Subcutaneous abdominal adipose tissue (tissue), 5 donors: ENCODE results near the gene ANO10.
"Not testable (repeated sequence)": the region's sequence is repeated elsewhere in the genome, so short reads cannot be mapped to it uniquely, and the experiment has no call there.

Experiments used
- H3K27ac ChIP-seq: one replicate; pipeline ENCODE4 v1.7.0; 2013; ENCODE audit warnings: low read depth, mild to moderate bottlenecking, inconsistent platforms, low read length, moderate library complexity
- H3K27me3 ChIP-seq, 5 donors: one replicate each; pipeline ENCODE4 v1.7.0; 2013; ENCODE audit warnings: low read length in 5 of 5, inconsistent platforms in 1 of 5; ENCODE audit not compliant: control insufficient read depth in 5 of 5, insufficient read depth in 4 of 5
- H3K36me3 ChIP-seq, 5 donors: one replicate each; pipeline ENCODE4 v1.7.0; 2013; ENCODE audit warnings: low read length in 5 of 5; ENCODE audit not compliant: control insufficient read depth in 5 of 5, insufficient read depth in 5 of 5
- H3K4me1 ChIP-seq, 5 donors: one replicate each; pipeline ENCODE4 v1.7.0; 2013; ENCODE audit warnings: low read length in 5 of 5, mild to moderate bottlenecking in 3 of 5, moderate library complexity in 1 of 5; ENCODE audit not compliant: control insufficient read depth in 5 of 5, insufficient read depth in 5 of 5
- H3K4me3 ChIP-seq, 5 donors: one replicate each; pipeline ENCODE4 v1.7.0; 2013; ENCODE audit warnings: low read length in 5 of 5, low read depth in 1 of 5
- H3K9ac ChIP-seq, 5 donors: one replicate each; pipeline ENCODE4 v1.7.0; 2013; ENCODE audit warnings: low read length in 5 of 5, mild to moderate bottlenecking in 4 of 5, moderate library complexity in 3 of 5
- H3K9me3 ChIP-seq, 5 donors: one replicate each; pipeline ENCODE4 v1.7.0; 2013; ENCODE audit warnings: low read length in 5 of 5; ENCODE audit not compliant: control insufficient read depth in 5 of 5
- donor health status: healthy.
- donor health status: healthy.
- donor health status: healthy.
- donor health status: healthy.
- donor health status: healthy.

The ANO10 gene

GRCh38 chr3:43465109-43465508 is 156.7 kb downstream of the ANO10 start:
- no peak overlapping the region for H3K4me3 ChIP-seq
- no peaks in the 10 kb centered on the region for H3K36me3 ChIP-seq
- H3K27me3 ChIP-seq = no peaks in the 10 kb centered on the region
- H3K4me1 ChIP-seq = peaks cover 0 to 11% (median 5%) of the 10 kb centered on the region in 5 donors
- no peak overlapping the region for H3K9ac ChIP-seq
- H3K9me3 ChIP-seq = no peaks in the 10 kb centered on the region
- H3K27ac ChIP-seq = no peak overlapping the region

GRCh38 chr3:43462566-43462965 is 159.2 kb downstream of the ANO10 start:
- H3K27me3 ChIP-seq, H3K4me3 ChIP-seq, H3K4me1 ChIP-seq, H3K9me3 ChIP-seq, H3K27ac ChIP-seq, H3K9ac ChIP-seq, H3K36me3 ChIP-seq: not testable (repeated sequence)

- Histone ChIP-seq H3K36me3 (no peaks in the 10 kb centered on the region), H3K4me3 (no peak overlapping the region), H3K9me3 (no peaks in the 10 kb centered on the region), H3K27me3 (no peaks in the 10 kb centered on the region), H3K4me1 (peaks cover 0 to 5% (median 0%) of the 10 kb centered on the region in 5 donors), H3K27ac (no peak overlapping the region), H3K9ac (no peak overlapping the region)
These were observed 160.5 kb downstream of the ANO10 start for GRCh38 chr3:43461345-43461744.

- H3K9ac ChIP-seq, H3K4me3 ChIP-seq, H3K36me3 ChIP-seq, H3K27me3 ChIP-seq, H3K27ac ChIP-seq, H3K9me3 ChIP-seq, H3K4me1 ChIP-seq: not testable (repeated sequence)
These were observed 164.8 kb downstream of the ANO10 start for GRCh38 chr3:43457038-43457437.

GRCh38 chr3:43455233-43455632 is 166.6 kb downstream of the ANO10 start:
- no peaks in the 10 kb centered on the region for H3K36me3 ChIP-seq
- H3K9me3 ChIP-seq = no peaks in the 10 kb centered on the region
- no peak overlapping the region for H3K27ac ChIP-seq
- no peak overlapping the region for H3K9ac ChIP-seq
- H3K4me3 ChIP-seq = no peak overlapping the region
- peaks cover 0 to 3% (median 0%) of the 10 kb centered on the region in 5 donors for H3K4me1 ChIP-seq
- no peaks in the 10 kb centered on the region for H3K27me3 ChIP-seq

GRCh38 chr3:43453981-43454380 is 167.8 kb downstream of the ANO10 start:
- H3K9me3 ChIP-seq = no peaks in the 10 kb centered on the region
- H3K36me3 ChIP-seq = no peaks in the 10 kb centered on the region
- peaks cover 0 to 3% (median 0%) of the 10 kb centered on the region in 5 donors for H3K4me1 ChIP-seq
- H3K27me3 ChIP-seq = no peaks in the 10 kb centered on the region
- H3K4me3 ChIP-seq = no peak overlapping the region
- H3K9ac ChIP-seq = no peak overlapping the region
- H3K27ac ChIP-seq = no peak overlapping the region

- Histone ChIP-seq H3K9me3 (no peaks in the 10 kb centered on the region), H3K9ac (no peak overlapping the region), H3K4me3 (no peak overlapping the region), H3K27me3 (no peaks in the 10 kb centered on the region), H3K4me1 (peaks cover 0 to 3% (median 0%) of the 10 kb centered on the region in 5 donors), H3K27ac (no peak overlapping the region), H3K36me3 (no peaks in the 10 kb centered on the region)
These were observed 170.0 kb downstream of the ANO10 start for GRCh38 chr3:43451670-43452254.

GRCh38 chr3:43448098-43448497 is 173.7 kb downstream of the ANO10 start:
- Histone ChIP-seq H3K9me3 (no peaks in the 10 kb centered on the region), H3K4me3 (no peak overlapping the region), H3K27me3 (no peaks in the 10 kb centered on the region), H3K27ac (no peak overlapping the region), H3K4me1 (peaks cover 0 to under 1% (median 0%) of the 10 kb centered on the region in 5 donors), H3K36me3 (no peaks in the 10 kb centered on the region), H3K9ac (no peak overlapping the region)

- H3K4me1 ChIP-seq = peaks cover 0 to 4% (median 0%) of the 10 kb centered on the region in 5 donors
- no peak overlapping the region for H3K4me3 ChIP-seq
- no peaks in the 10 kb centered on the region for H3K36me3 ChIP-seq
- H3K27ac ChIP-seq = no peak overlapping the region
- no peak overlapping the region for H3K9ac ChIP-seq
- no peaks in the 10 kb centered on the region for H3K9me3 ChIP-seq
- H3K27me3 ChIP-seq = no peaks in the 10 kb centered on the region
These were observed 176.0 kb downstream of the ANO10 start for GRCh38 chr3:43445820-43446219.

GRCh38 chr3:43442872-43443395 is 178.9 kb downstream of the ANO10 start:
- Histone ChIP-seq H3K4me1 (peaks cover 0 to 4% (median 0%) of the 10 kb centered on the region in 5 donors), H3K27ac (no peak overlapping the region), H3K4me3 (no peak overlapping the region), H3K9me3 (peaks cover 0 to 3% (median 0%) of the 10 kb centered on the region in 5 donors), H3K9ac (no peak overlapping the region), H3K27me3 (no peaks in the 10 kb centered on the region), H3K36me3 (no peaks in the 10 kb centered on the region)
